Activated naive CD4-positive, alpha-beta T cell treated with anti-CD3 and anti-CD28 coated beads, Interleukin-2, amount 50 U/mL, for 24 hours (primary cell): ENCODE results near the gene ARHGAP18.

ENCODE experiments used
- H3K27ac Mint-ChIP-seq: one replicate; pipeline ENCODE4 v1.8.0; 2021; ENCODE audit warnings: mild to moderate bottlenecking, mixed read lengths
- H3K27me3 Mint-ChIP-seq: one replicate; pipeline ENCODE4 v1.8.0; 2021; ENCODE audit warnings: mixed read lengths
- H3K36me3 Mint-ChIP-seq: one replicate; pipeline ENCODE4 v1.8.0; 2021; ENCODE audit warnings: mixed read lengths
- H3K4me1 Mint-ChIP-seq: one replicate; pipeline ENCODE4 v1.8.0; 2021; ENCODE audit warnings: mixed read lengths
- H3K4me3 Mint-ChIP-seq: one replicate; pipeline ENCODE4 v1.8.0; 2021; ENCODE audit warnings: mild to moderate bottlenecking, mixed read lengths
- H3K9me3 Mint-ChIP-seq: one replicate; pipeline ENCODE4 v1.8.0; 2021; ENCODE audit warnings: mixed read lengths

The ARHGAP18 gene

GRCh38 chr6:129733290-129733689 is 23.3 kb upstream of the ARHGAP18 start:
- no peaks in the 10 kb centered on the region for H3K27me3 Mint-ChIP-seq
- no peaks in the 10 kb centered on the region for H3K36me3 Mint-ChIP-seq
- peaks cover 13% of the 10 kb centered on the region for H3K4me1 Mint-ChIP-seq
- H3K4me3 Mint-ChIP-seq = no peak overlapping the region
- H3K9me3 Mint-ChIP-seq = no peaks in the 10 kb centered on the region
- H3K27ac Mint-ChIP-seq = no peak overlapping the region

GRCh38 chr6:129732542-129732941 is 22.6 kb upstream of the ARHGAP18 start:
- no peak overlapping the region for H3K27ac Mint-ChIP-seq
- H3K27me3 Mint-ChIP-seq = no peaks in the 10 kb centered on the region
- H3K4me1 Mint-ChIP-seq = peaks cover 13% of the 10 kb centered on the region
- no peaks in the 10 kb centered on the region for H3K36me3 Mint-ChIP-seq
- no peaks in the 10 kb centered on the region for H3K9me3 Mint-ChIP-seq
- H3K4me3 Mint-ChIP-seq = no peak overlapping the region

GRCh38 chr6:129732034-129732433 is 22.1 kb upstream of the ARHGAP18 start:
- no peaks in the 10 kb centered on the region for H3K36me3 Mint-ChIP-seq
- peaks cover 13% of the 10 kb centered on the region for H3K4me1 Mint-ChIP-seq
- H3K4me3 Mint-ChIP-seq = no peak overlapping the region
- no peaks in the 10 kb centered on the region for H3K27me3 Mint-ChIP-seq
- no peaks in the 10 kb centered on the region for H3K9me3 Mint-ChIP-seq
- H3K27ac Mint-ChIP-seq = no peak overlapping the region

- no peaks in the 10 kb centered on the region for H3K27me3 Mint-ChIP-seq
- H3K4me3 Mint-ChIP-seq = no peak overlapping the region
- no peak overlapping the region for H3K27ac Mint-ChIP-seq
- peaks cover 13% of the 10 kb centered on the region for H3K4me1 Mint-ChIP-seq
- H3K9me3 Mint-ChIP-seq = no peaks in the 10 kb centered on the region
- H3K36me3 Mint-ChIP-seq = no peaks in the 10 kb centered on the region
These were observed 21.5 kb upstream of the ARHGAP18 start for GRCh38 chr6:129731428-129731827.

- peak overlapping the region; percentile 95 for H3K27ac Mint-ChIP-seq
- peaks cover 13% of the 10 kb centered on the region for H3K4me1 Mint-ChIP-seq
- no peak overlapping the region for H3K4me3 Mint-ChIP-seq
- H3K27me3 Mint-ChIP-seq = no peaks in the 10 kb centered on the region
- H3K36me3 Mint-ChIP-seq = no peaks in the 10 kb centered on the region
- no peaks in the 10 kb centered on the region for H3K9me3 Mint-ChIP-seq
These were observed 20.6 kb upstream of the ARHGAP18 start for GRCh38 chr6:129730477-129731165.

- Mint-ChIP-seq H3K4me3 (no peak overlapping the region), H3K36me3 (no peaks in the 10 kb centered on the region), H3K9me3 (no peaks in the 10 kb centered on the region), H3K4me1 (peaks cover 8% of the 10 kb centered on the region), H3K27ac (no peak overlapping the region), H3K27me3 (no peaks in the 10 kb centered on the region)
These were observed 16.7 kb upstream of the ARHGAP18 start for GRCh38 chr6:129726650-129727049.

GRCh38 chr6:129725341-129725740 is 15.4 kb upstream of the ARHGAP18 start:
- H3K4me1 Mint-ChIP-seq = peaks cover under 1% of the 10 kb centered on the region
- no peak overlapping the region for H3K4me3 Mint-ChIP-seq
- no peaks in the 10 kb centered on the region for H3K27me3 Mint-ChIP-seq
- H3K27ac Mint-ChIP-seq = no peak overlapping the region
- no peaks in the 10 kb centered on the region for H3K9me3 Mint-ChIP-seq
- H3K36me3 Mint-ChIP-seq = no peaks in the 10 kb centered on the region

- Mint-ChIP-seq H3K4me3 (no peak overlapping the region), H3K9me3 (no peaks in the 10 kb centered on the region), H3K27ac (no peak overlapping the region), H3K36me3 (no peaks in the 10 kb centered on the region), H3K4me1 (peaks cover 9% of the 10 kb centered on the region), H3K27me3 (no peaks in the 10 kb centered on the region)
These were observed 9.7 kb upstream of the ARHGAP18 start for GRCh38 chr6:129719692-129720091.

GRCh38 chr6:129717277-129717676 is 7.3 kb upstream of the ARHGAP18 start:
- Mint-ChIP-seq H3K27me3 (no peaks in the 10 kb centered on the region), H3K27ac (no peak overlapping the region), H3K4me3 (no peak overlapping the region), H3K36me3 (no peaks in the 10 kb centered on the region), H3K4me1 (peaks cover 9% of the 10 kb centered on the region), H3K9me3 (no peaks in the 10 kb centered on the region)

GRCh38 chr6:129713806-129714333 is 3.9 kb upstream of the ARHGAP18 start:
- Mint-ChIP-seq H3K4me1 (peaks cover 19% of the 10 kb centered on the region), H3K36me3 (no peaks in the 10 kb centered on the region), H3K27me3 (peaks cover 2% of the 10 kb centered on the region), H3K4me3 (no peak overlapping the region), H3K27ac (no peak overlapping the region), H3K9me3 (no peaks in the 10 kb centered on the region)

- peaks cover 2% of the 10 kb centered on the region for H3K27me3 Mint-ChIP-seq
- no peak overlapping the region for H3K27ac Mint-ChIP-seq
- peak overlapping the region; percentile 30 for H3K4me3 Mint-ChIP-seq
- no peaks in the 10 kb centered on the region for H3K36me3 Mint-ChIP-seq
- H3K4me1 Mint-ChIP-seq = peaks cover 30% of the 10 kb centered on the region
- no peaks in the 10 kb centered on the region for H3K9me3 Mint-ChIP-seq
These were observed 1.3 kb upstream of the ARHGAP18 start for GRCh38 chr6:129711271-129711631.

- H3K4me3 Mint-ChIP-seq = peak overlapping the region; percentile 98
- peak overlapping the region; percentile 57 for H3K27ac Mint-ChIP-seq
- no peaks in the 10 kb centered on the region for H3K36me3 Mint-ChIP-seq
- no peaks in the 10 kb centered on the region for H3K9me3 Mint-ChIP-seq
- peaks cover 2% of the 10 kb centered on the region for H3K27me3 Mint-ChIP-seq
- peaks cover 30% of the 10 kb centered on the region for H3K4me1 Mint-ChIP-seq
These were observed 683 bp upstream of the ARHGAP18 start for GRCh38 chr6:129710450-129711270.

- Mint-ChIP-seq H3K27ac (peak overlapping the region; percentile 90), H3K27me3 (peaks cover 2% of the 10 kb centered on the region), H3K4me3 (peak overlapping the region; percentile 98), H3K9me3 (no peaks in the 10 kb centered on the region), H3K36me3 (no peaks in the 10 kb centered on the region), H3K4me1 (peaks cover 30% of the 10 kb centered on the region)
These were observed 695 bp downstream of the ARHGAP18 start for GRCh38 chr6:129709196-129709768.

- peak overlapping the region; percentile 98 for H3K4me3 Mint-ChIP-seq
- peaks cover 2% of the 10 kb centered on the region for H3K27me3 Mint-ChIP-seq
- H3K9me3 Mint-ChIP-seq = no peaks in the 10 kb centered on the region
- H3K36me3 Mint-ChIP-seq = no peaks in the 10 kb centered on the region
- H3K4me1 Mint-ChIP-seq = peaks cover 30% of the 10 kb centered on the region
- H3K27ac Mint-ChIP-seq = no peak overlapping the region
These were observed 1.3 kb downstream of the ARHGAP18 start for GRCh38 chr6:129708496-129709195.

GRCh38 chr6:129707882-129708495 is 2.0 kb downstream of the ARHGAP18 start:
- peaks cover 2% of the 10 kb centered on the region for H3K27me3 Mint-ChIP-seq
- H3K27ac Mint-ChIP-seq = no peak overlapping the region
- peaks cover 30% of the 10 kb centered on the region for H3K4me1 Mint-ChIP-seq
- H3K36me3 Mint-ChIP-seq = no peaks in the 10 kb centered on the region
- H3K4me3 Mint-ChIP-seq = no peak overlapping the region
- H3K9me3 Mint-ChIP-seq = no peaks in the 10 kb centered on the region
